ENCODE data around the gene CCDC141.

Gene CCDC141

DNA sequence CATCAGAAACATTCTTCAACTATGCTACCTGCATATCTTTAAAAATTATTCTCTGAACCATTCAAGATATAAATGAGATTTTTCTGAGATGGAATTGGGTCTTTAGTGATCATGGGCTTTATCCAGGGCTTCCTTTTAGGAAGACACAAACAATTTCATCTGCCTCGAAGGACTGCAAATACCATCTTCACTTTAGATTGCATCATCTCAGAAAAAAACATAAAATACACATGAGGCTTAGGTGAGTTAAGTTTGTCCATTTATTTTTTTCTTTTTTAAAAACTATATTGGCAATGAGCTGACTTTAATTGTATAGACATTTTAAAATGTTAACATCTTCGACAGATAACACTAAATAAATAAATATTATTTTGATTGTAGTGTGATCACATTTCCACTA, 262.8 kb downstream of the CCDC141 start:
- Histone ChIP-seq H3K4me3 (ENCODE audit: low read depth in 1 of 2, low read length in 1 of 2) (no peak overlapping the region), H3K4me1 (ENCODE audit: control insufficient read depth in 1 of 2, insufficient read depth in 1 of 2, low read depth in 1 of 2, low read length in 1 of 2) (no peaks in the 10 kb centered on the region), H3K9me3 (no peaks in the 10 kb centered on the region), H3K36me3 (no peaks in the 10 kb centered on the region), H3K27me3 (no peaks in the 10 kb centered on the region), H3K27ac (no peak overlapping the region)
- TF ChIP-seq, protein P1, sequence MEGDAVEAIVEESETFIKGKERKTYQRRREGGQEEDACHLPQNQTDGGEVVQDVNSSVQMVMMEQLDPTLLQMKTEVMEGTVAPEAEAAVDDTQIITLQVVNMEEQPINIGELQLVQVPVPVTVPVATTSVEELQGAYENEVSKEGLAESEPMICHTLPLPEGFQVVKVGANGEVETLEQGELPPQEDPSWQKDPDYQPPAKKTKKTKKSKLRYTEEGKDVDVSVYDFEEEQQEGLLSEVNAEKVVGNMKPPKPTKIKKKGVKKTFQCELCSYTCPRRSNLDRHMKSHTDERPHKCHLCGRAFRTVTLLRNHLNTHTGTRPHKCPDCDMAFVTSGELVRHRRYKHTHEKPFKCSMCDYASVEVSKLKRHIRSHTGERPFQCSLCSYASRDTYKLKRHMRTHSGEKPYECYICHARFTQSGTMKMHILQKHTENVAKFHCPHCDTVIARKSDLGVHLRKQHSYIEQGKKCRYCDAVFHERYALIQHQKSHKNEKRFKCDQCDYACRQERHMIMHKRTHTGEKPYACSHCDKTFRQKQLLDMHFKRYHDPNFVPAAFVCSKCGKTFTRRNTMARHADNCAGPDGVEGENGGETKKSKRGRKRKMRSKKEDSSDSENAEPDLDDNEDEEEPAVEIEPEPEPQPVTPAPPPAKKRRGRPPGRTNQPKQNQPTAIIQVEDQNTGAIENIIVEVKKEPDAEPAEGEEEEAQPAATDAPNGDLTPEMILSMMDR (IDR thresholded peaks at IDR 0.05) = no peak

DNA sequence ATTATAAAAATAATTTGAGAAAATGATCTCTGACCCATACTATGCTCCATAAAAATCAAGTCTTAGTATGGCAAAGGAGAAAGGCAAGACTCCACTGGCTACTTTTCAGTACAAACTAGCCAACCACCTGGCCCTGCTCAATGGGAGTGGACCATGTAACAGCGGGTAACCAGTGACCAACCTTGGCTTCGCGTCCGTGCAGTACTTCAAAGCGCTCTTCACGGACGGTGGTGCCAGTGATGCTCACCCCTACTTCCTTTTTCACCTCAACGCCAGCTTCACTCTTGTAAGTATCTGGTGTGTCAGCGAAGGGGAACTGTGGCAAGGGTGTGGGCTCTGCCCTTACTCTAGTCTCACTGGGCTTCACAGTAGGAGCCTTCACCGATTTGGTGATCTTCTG, 266.0 kb downstream of the CCDC141 start:
- H3K27me3 ChIP-seq = no peaks in the 10 kb centered on the region
- TF ChIP-seq, protein P1 (IDR thresholded peaks at IDR 0.05) = no peak
- no peaks in the 10 kb centered on the region for H3K4me1 ChIP-seq (ENCODE audit: control insufficient read depth in 1 of 2, insufficient read depth in 1 of 2, low read depth in 1 of 2, low read length in 1 of 2)
- no peak overlapping the region for H3K4me3 ChIP-seq (ENCODE audit: low read depth in 1 of 2, low read length in 1 of 2)
- no peak overlapping the region for H3K27ac ChIP-seq
- H3K9me3 ChIP-seq = no peaks in the 10 kb centered on the region
- H3K36me3 ChIP-seq = no peaks in the 10 kb centered on the region

DNA sequence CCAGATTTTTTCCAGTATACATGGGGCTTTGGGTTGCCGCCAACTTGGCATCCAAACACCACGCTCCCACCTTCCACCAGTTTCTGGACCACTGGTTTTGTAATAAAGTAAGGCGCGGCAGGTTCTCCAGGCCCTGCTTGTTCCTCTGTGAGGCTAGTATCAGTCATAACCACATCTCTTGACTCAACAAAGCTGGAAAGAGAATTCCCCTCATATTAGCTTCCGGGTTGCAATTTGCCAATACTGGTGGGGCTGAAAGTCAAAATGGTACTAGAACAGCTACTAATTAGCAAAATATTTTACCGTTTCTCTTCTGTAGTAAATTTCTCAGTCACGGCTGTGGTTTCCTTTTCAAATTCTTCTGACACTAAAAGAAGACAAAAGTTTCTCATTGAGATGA, 267.7 kb downstream of the CCDC141 start:
- Histone ChIP-seq H3K9me3 (no peaks in the 10 kb centered on the region), H3K4me1 (ENCODE audit: control insufficient read depth in 1 of 2, insufficient read depth in 1 of 2, low read depth in 1 of 2, low read length in 1 of 2) (no peaks in the 10 kb centered on the region), H3K4me3 (ENCODE audit: low read depth in 1 of 2, low read length in 1 of 2) (no peak overlapping the region), H3K36me3 (no peaks in the 10 kb centered on the region), H3K27ac (no peak overlapping the region), H3K27me3 (no peaks in the 10 kb centered on the region)
- TF ChIP-seq, protein P1 (IDR thresholded peaks at IDR 0.05) = no peak
